H1 (cell line): ENCODE results near the gene PTPN9. TPM values are rescaled to one million over a fixed set of nuclear protein-coding genes. Genes with fewer than 3 reads are reported as not detected.

Experiments
- CTCF ChIA-PET: fragments of 300-600 bp; sonication (Branson Sonifier 250); formaldehyde crosslinking; loops from one replicate; lab custom pipeline; 2021; ENCODE audit not compliant: partially characterized antibody; lab: Charles Lee
- POLR2A ChIA-PET: fragments of 300-600 bp; sonication (Branson Sonifier 250); formaldehyde crosslinking; loops from one replicate; lab custom pipeline; 2021; ENCODE audit warnings: inconsistent platforms; ENCODE audit not compliant: partially characterized antibody; lab: Charles Lee
- DNase-seq, 2 experiments: peaks; one replicate each; pipeline versions ENCODE4 v3.0.0 to v3.0.0-alpha.2; 2010 to 2022; ENCODE audit warnings: low spot score in 2 of 2, low read depth in 1 of 2, mixed read lengths in 1 of 2
- FAIRE-seq: peaks from 2 replicates; lab custom pipeline; 2011; peaks lifted over from hg19 to GRCh38; lab: Jason Lieb, UNC
- H2AFZ ChIP-seq: 2 replicates; pipeline ENCODE4 v1.8.1; 2012; ENCODE audit warnings: low read length, inconsistent platforms
- H2AK5ac ChIP-seq: 2 replicates; pipeline ENCODE4 v1.6.1; 2013; ENCODE audit warnings: low read depth, low read length
- H2BK120ac ChIP-seq: replicated peaks from 2 replicates; pipeline ENCODE3; 2013; ENCODE audit warnings: low read depth, low read length, inconsistent platforms
- H2BK12ac ChIP-seq: 2 replicates; pipeline ENCODE4 v1.6.1; 2013; ENCODE audit warnings: low read depth, low read length
- H2BK15ac ChIP-seq: 2 replicates; pipeline ENCODE4 v1.6.1; 2013; ENCODE audit warnings: low read length
- H2BK20ac ChIP-seq: 2 replicates; pipeline ENCODE4 v1.6.1; 2013; ENCODE audit warnings: low read length
- H2BK5ac ChIP-seq: 2 replicates; pipeline ENCODE4 v1.6.1; 2013; ENCODE audit warnings: low read depth, low read length
- H3K14ac ChIP-seq: 2 replicates; pipeline ENCODE4 v1.6.1; 2013; ENCODE audit warnings: inconsistent platforms; ENCODE audit not compliant: insufficient read length
- H3K18ac ChIP-seq: 2 replicates; pipeline ENCODE4 v1.6.1; 2013; ENCODE audit warnings: low read length; ENCODE audit errors: extremely low read depth
- H3K23ac ChIP-seq: 2 replicates; pipeline ENCODE4 v1.6.1; 2013; ENCODE audit warnings: inconsistent platforms; ENCODE audit not compliant: insufficient read length
- H3K23me2 ChIP-seq: 2 replicates; pipeline ENCODE4 v1.6.1; 2013; ENCODE audit warnings: low read depth, low read length
- H3K27ac ChIP-seq: 2 replicates; pipeline ENCODE4 v1.6.1; 2011; ENCODE audit warnings: low read depth, low read length, inconsistent platforms
- H3K27me3 ChIP-seq, 4 experiments: replicated peaks in 1 of 4; 1 replicate in 1 of 4; 2 replicates in 3 of 4; pipeline versions ENCODE4 v1.6.1 to v1.8.1; 2011 to 2013; ENCODE audit warnings: low read length in 3 of 4, mild to moderate bottlenecking in 3 of 4, inconsistent platforms in 2 of 4, mixed read lengths in 2 of 4, moderate library complexity in 1 of 4; ENCODE audit not compliant: control insufficient read depth in 3 of 4, insufficient read depth in 3 of 4; ENCODE audit errors: extremely low read depth in 1 of 4
- H3K36me3 ChIP-seq, 4 experiments: 2 replicates each; pipeline versions ENCODE4 v1.6.1 to v1.8.1; 2011 to 2013; ENCODE audit warnings: mild to moderate bottlenecking in 4 of 4, low read length in 3 of 4, moderate library complexity in 2 of 4, control low read depth in 1 of 4, inconsistent platforms in 1 of 4; ENCODE audit not compliant: insufficient read depth in 4 of 4, control insufficient read depth in 2 of 4
- H3K4ac ChIP-seq: replicated peaks from 2 replicates; pipeline ENCODE3; 2013; ENCODE audit warnings: low read length, low read depth, mixed read lengths, inconsistent platforms; ENCODE audit not compliant: insufficient read length
- H3K4me1 ChIP-seq, 4 experiments: replicated peaks in 1 of 4; 1 replicate in 1 of 4; 2 replicates in 3 of 4; pipeline versions ENCODE4 v1.6.1 to v1.8.1; 2011 to 2013; ENCODE audit warnings: low read length in 3 of 4, inconsistent platforms in 2 of 4, mixed read lengths in 1 of 4; ENCODE audit not compliant: insufficient read depth in 4 of 4, control insufficient read depth in 3 of 4
- H3K4me2 ChIP-seq, 2 experiments: 2 replicates each; pipeline versions ENCODE4 v1.6.1 to v1.8.1; 2011 to 2013; ENCODE audit warnings: low read depth in 2 of 2, low read length in 2 of 2, control low read depth in 1 of 2, inconsistent platforms in 1 of 2, mild to moderate bottlenecking in 1 of 2; ENCODE audit not compliant: insufficient read depth in 1 of 2
- H3K4me3 ChIP-seq, 4 experiments: fragments of 200-600, 300-600 bp in 1 of 4; sonication (generic), shearing (Covaris generic), sonication (Bioruptor Twin) in 1 of 4; 2 replicates each; pipeline versions ENCODE4 v1.5.1 to v1.8.1; 2011 to 2016; ENCODE audit warnings: low read length in 4 of 4, low read depth in 3 of 4, control low read depth in 2 of 4, inconsistent platforms in 2 of 4, mild to moderate bottlenecking in 2 of 4, mixed read lengths in 1 of 4, moderate library complexity in 1 of 4; ENCODE audit not compliant: insufficient read depth in 2 of 4; ENCODE audit errors: extremely low read depth in 1 of 4
- H3K56ac ChIP-seq: replicated peaks from 2 replicates; pipeline ENCODE3; 2013; ENCODE audit warnings: low read depth, mild to moderate bottlenecking, mixed read lengths, low read length, inconsistent platforms; ENCODE audit not compliant: insufficient read length
- H3K79me1 ChIP-seq: 2 replicates; pipeline ENCODE4 v1.6.1; 2013; ENCODE audit warnings: low read depth, low read length, control low read depth
- H3K79me2 ChIP-seq, 2 experiments: 2 replicates each; pipeline versions ENCODE4 v1.6.1 to v1.8.1; 2012 to 2013; ENCODE audit warnings: low read length in 2 of 2, mild to moderate bottlenecking in 2 of 2, inconsistent platforms in 1 of 2; ENCODE audit not compliant: insufficient read depth in 2 of 2, control insufficient read depth in 1 of 2
- H3K9ac ChIP-seq, 4 experiments: replicated peaks in 1 of 4; 1 replicate in 1 of 4; 2 replicates in 3 of 4; pipeline versions ENCODE4 v1.6.1 to v1.8.1; 2011 to 2013; ENCODE audit warnings: low read depth in 3 of 4, low read length in 3 of 4, control low read depth in 2 of 4, mild to moderate bottlenecking in 2 of 4, moderate library complexity in 2 of 4, inconsistent platforms in 1 of 4; ENCODE audit errors: extremely low read depth in 1 of 4
- H3K9me3 ChIP-seq, 2 experiments: 2 replicates each; pipeline versions ENCODE4 v1.6.1 to v1.8.1; 2012 to 2013; ENCODE audit warnings: mild to moderate bottlenecking in 2 of 2, moderate library complexity in 2 of 2, control low read depth in 1 of 2, inconsistent platforms in 1 of 2, low read depth in 1 of 2, low read length in 1 of 2, mixed read lengths in 1 of 2; ENCODE audit not compliant: insufficient read depth in 2 of 2
- H4K20me1 ChIP-seq, 2 experiments: replicated peaks in 1 of 2; 2 replicates each; pipeline versions ENCODE3 to v1.8.1; 2011 to 2013; ENCODE audit warnings: inconsistent platforms in 2 of 2, low read length in 2 of 2, mild to moderate bottlenecking in 1 of 2; ENCODE audit not compliant: insufficient read depth in 2 of 2, control insufficient read depth in 1 of 2
- H4K5ac ChIP-seq: 2 replicates; pipeline ENCODE4 v1.6.1; 2013; ENCODE audit warnings: low read length, low read depth, mixed read lengths, inconsistent platforms; ENCODE audit not compliant: insufficient read length
- H4K8ac ChIP-seq: 2 replicates; pipeline ENCODE4 v1.8.0; 2013; ENCODE audit warnings: mild to moderate bottlenecking, moderate library complexity, low read length, inconsistent platforms; ENCODE audit not compliant: insufficient read depth; ENCODE audit errors: extremely low read depth
- H4K91ac ChIP-seq: replicated peaks from 2 replicates; pipeline ENCODE3; 2013; ENCODE audit warnings: low read length, mixed read lengths, inconsistent platforms; ENCODE audit not compliant: insufficient read length
- EZH2 ChIP-seq: fragments of 200-600 bp; sonication (generic); IDR thresholded peaks from 2 replicates; pipeline ENCODE4 v1.7.1; 2012; ENCODE audit warnings: low read depth, mild to moderate bottlenecking, moderate library complexity, low read length, inconsistent platforms; ENCODE audit not compliant: severe bottlenecking
- KDM5A ChIP-seq: fragments of 200-600 bp; IDR thresholded peaks from 2 replicates; pipeline ENCODE4 v1.7.1; 2012; ENCODE audit warnings: mild to moderate bottlenecking, low read length, inconsistent platforms, mixed read lengths
- SIX5 ChIP-seq: IDR thresholded peaks from 2 replicates; pipeline ENCODE4 v1.6.1; 2011; ENCODE audit warnings: mild to moderate bottlenecking, low read depth, low read length
- SP4 ChIP-seq: IDR thresholded peaks from 2 replicates; pipeline ENCODE4 v1.6.1; 2012; ENCODE audit warnings: low read length, inconsistent platforms
- TCF12 ChIP-seq: IDR thresholded peaks from 2 replicates; pipeline ENCODE4 v1.6.1; 2011; ENCODE audit warnings: low read depth, mild to moderate bottlenecking, low read length
- YY1 ChIP-seq: IDR thresholded peaks from 2 replicates; pipeline ENCODE4 v1.6.1; 2011; ENCODE audit warnings: low read depth, mild to moderate bottlenecking, low read length
- WGBS, 2 experiments: shearing (Covaris generic) in 1 of 2; methylation state at CpG; one replicate each; pipeline versions ENCODE4 v1.1.6 to v1.1.7; 2013 to 2015; ENCODE audit warnings: low lambda C conversion rate in 2 of 2, mixed read lengths in 2 of 2, inconsistent platforms in 1 of 2, low coverage in 1 of 2, missing lambda C conversion rate in 1 of 2; ENCODE audit not compliant: insufficient replicate concordance in 2 of 2, insufficient coverage in 1 of 2, insufficient read length in 1 of 2; ENCODE audit errors: extremely low coverage in 1 of 2, missing lambda C conversion rate in 1 of 2; 5-methylcytosine and 5-hydroxymethylcytosine counted together
- polyA plus RNA-seq, 7 experiments: library from polyadenylated mRNA; depleted of rRNA in 3 of 7; stranded (reverse) in 5 of 7; unstranded in 2 of 7; fragments of >200 nt in 5 of 7; fragments of 200-250 nt in 2 of 7; gene quantifications; 1 replicate in 5 of 7; 2 replicates in 1 of 7; 4 replicates in 1 of 7; pipeline versions ENCODE4 v1.2.1 to v1.2.3, GENCODE V29; 2011 to 2013; ENCODE audit warnings: missing spikeins in 2 of 7, mixed read lengths in 2 of 7
- total RNA-seq: library from RNA; stranded (reverse); fragmentation: NEBNext Ultra II Directional; extraction: Animal tissue kit (Norgen Biotek cat#: 25700); gene quantifications from 2 replicates; pipeline ENCODE4 v1.2.1, GENCODE V29; 2021

The PTPN9 gene
- total and polyA plus RNA-seq, 2 of the 8 experiments (the other 6 are each of a cell fraction or from before 2014, with no cell fraction given): 46.6 to 57.4 TPM

DNA sequence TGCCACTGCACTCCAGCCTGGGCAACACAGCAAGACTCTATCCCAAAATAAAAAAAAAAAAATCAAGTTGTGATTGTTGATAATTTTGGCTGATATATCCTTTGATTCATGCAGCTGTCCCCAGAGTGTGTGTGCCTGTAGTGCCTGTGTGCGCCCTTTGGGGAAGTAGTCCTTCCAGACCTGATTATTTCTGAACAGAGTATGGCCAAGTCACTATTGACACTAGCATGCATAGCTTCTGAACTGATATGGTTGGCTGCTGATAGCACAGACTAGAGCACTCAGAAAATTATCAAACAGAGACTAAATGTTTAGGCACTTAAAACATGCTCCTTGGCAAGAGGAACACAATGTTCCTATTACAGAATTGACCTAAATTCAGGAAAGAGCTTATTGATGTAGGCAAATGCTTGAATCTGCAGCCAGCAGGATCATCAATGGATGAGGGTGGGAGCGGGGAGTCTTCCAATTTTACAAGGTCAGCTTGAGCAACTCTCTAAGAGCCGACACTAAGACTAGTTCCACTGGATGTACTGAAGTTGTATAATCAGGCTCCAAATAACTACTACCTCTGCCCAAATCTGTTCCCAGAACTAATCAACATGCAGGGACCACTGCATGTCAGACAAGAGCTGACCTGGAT, 17.7 kb upstream of the PTPN9 start:
- Histone ChIP-seq H3K4me1 (no peaks in the 10 kb centered on the region), H3K9ac (peak overlapping the region in 1 of 4 experiments; percentile 10; a peak in 1 of 7 replicates), H3K56ac (no peak overlapping the region), H2BK20ac (no peak overlapping the region), H3K4ac (no peak overlapping the region), H2BK15ac (no peak overlapping the region), H2AFZ (no peak overlapping the region), H2AK5ac (no peak overlapping the region), H2BK12ac (no peak overlapping the region), H3K27ac (no peak overlapping the region), H3K4me3 (no peak overlapping the region), H3K79me2 (no peaks in the 10 kb centered on the region), H2BK120ac (no peak overlapping the region), H3K23ac (no peak overlapping the region), H3K14ac (no peak overlapping the region), H3K27me3 (no peaks in the 10 kb centered on the region), H4K91ac (no peak overlapping the region), H3K23me2 (no peaks in the 10 kb centered on the region), H4K5ac (no peak overlapping the region), H3K79me1 (no peaks in the 10 kb centered on the region), H4K8ac (no peak overlapping the region), H2BK5ac (no peak overlapping the region), H3K36me3 (peaks cover 5 to 16% (median 7%) of the 10 kb centered on the region in 4 experiments; a peak in 5 of 8 replicates), H3K4me2 (no peak overlapping the region), H3K9me3 (no peaks in the 10 kb centered on the region)
- FAIRE-seq (no peak), DNase-seq (no peak)
- 90% methylated on average over 3 of the region's 3 CpGs; no CpG with 5 or more reads in 1 of the 2 experiments for WGBS, 2 experiments
- CTCF ChIA-PET: interaction anchor here (0.6 to 4.5 kb wide), 35 partner anchors 9 to 348 kb away, joined by 3 to 35 read pairs (median 5); partner anchors contain the start of genes PTPN9 and SNUPN
- POLR2A ChIA-PET: interaction anchor here (1.1 to 1.3 kb wide), 2 partner anchors 10 to 18 kb away, joined by 3 to 6 read pairs; partner anchors contain the start of gene PTPN9
- TF ChIP-seq YY1 (no peak), SP4 (no peak), KDM5A (no peak), TCF12 (no peak), EZH2 (no peak), SIX5 (no peak)
- TF ChIP-seq, all 59 proteins: peak for 0
- H3K18ac ChIP-seq: no peak overlapping the region
- H4K20me1 ChIP-seq: no peaks in the 10 kb centered on the region
